NCI-H69 (cell line): ENCODE data around the gene NEU3.
"Not testable (repeated sequence)": the region's sequence is repeated elsewhere in the genome, so short reads cannot be mapped to it uniquely, and the experiment has no call there.

ENCODE experiments used
- DNase-seq: peaks from one replicate; lab custom pipeline; 2025; lab: John Stamatoyannopoulos, UW

Gene NEU3, protein sequence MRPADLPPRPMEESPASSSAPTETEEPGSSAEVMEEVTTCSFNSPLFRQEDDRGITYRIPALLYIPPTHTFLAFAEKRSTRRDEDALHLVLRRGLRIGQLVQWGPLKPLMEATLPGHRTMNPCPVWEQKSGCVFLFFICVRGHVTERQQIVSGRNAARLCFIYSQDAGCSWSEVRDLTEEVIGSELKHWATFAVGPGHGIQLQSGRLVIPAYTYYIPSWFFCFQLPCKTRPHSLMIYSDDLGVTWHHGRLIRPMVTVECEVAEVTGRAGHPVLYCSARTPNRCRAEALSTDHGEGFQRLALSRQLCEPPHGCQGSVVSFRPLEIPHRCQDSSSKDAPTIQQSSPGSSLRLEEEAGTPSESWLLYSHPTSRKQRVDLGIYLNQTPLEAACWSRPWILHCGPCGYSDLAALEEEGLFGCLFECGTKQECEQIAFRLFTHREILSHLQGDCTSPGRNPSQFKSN

DNA sequence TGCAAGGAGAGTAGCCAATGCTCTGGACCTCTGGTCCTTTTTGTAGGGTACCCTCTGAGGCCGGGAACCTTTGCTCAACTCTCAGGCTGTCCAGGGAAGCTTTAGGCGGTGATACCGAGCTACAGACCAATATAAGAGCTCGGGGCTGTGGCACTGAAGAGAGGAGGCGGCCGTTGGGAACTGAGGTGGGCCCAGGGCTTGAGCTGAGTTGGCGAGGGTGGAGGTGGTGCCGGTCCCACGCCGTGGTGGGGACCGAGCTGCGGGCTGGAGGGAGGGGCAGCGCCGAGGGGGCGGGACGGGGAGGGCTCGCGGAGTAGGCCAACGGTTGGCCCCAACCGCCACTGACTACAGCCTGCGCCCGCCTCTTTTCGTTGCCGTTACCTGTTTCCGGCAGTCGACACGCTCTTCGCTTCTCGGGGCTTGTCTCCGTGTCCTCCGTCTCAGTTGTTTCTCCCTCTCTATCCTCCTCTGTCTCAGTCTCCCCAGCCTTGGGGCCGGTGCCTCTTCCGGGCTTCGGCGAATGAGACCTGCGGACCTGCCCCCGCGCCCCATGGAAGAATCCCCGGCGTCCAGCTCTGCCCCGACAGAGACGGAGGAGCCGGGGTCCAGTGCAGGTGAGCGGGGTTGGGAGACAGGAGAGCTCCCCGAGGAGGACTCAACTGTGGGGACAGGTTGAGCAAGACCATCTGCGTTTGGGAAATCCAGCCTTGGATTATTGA is at the start of gene NEU3:
NEU3 (plus strand) TSS at position 393 of the 719 bp plus-strand sequence; CDS start at position 521, 128 bp downstream.
- peak; percentile 93 for DNase-seq

DNA sequence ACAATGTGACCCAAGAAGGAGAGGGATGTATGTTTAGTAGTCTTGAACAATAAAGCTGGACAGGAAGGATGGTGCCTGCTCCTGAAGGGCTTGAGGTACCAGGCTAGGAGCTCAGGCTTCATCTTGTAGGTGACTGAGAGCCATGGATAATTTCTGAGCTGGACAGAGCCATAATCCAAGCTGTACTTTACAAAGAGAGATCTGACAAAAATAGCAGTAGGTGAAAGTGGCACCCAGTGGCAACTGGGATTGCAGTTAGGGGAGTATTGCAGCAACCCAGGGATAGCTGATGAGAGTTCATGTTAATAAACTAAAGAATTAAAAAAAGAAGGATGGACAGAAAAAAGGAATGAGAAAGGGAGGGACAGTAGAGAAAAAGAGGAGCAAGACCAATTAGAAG is 47.2 kb upstream of the NEU3 start:
- DNase-seq, result no peak

DNA sequence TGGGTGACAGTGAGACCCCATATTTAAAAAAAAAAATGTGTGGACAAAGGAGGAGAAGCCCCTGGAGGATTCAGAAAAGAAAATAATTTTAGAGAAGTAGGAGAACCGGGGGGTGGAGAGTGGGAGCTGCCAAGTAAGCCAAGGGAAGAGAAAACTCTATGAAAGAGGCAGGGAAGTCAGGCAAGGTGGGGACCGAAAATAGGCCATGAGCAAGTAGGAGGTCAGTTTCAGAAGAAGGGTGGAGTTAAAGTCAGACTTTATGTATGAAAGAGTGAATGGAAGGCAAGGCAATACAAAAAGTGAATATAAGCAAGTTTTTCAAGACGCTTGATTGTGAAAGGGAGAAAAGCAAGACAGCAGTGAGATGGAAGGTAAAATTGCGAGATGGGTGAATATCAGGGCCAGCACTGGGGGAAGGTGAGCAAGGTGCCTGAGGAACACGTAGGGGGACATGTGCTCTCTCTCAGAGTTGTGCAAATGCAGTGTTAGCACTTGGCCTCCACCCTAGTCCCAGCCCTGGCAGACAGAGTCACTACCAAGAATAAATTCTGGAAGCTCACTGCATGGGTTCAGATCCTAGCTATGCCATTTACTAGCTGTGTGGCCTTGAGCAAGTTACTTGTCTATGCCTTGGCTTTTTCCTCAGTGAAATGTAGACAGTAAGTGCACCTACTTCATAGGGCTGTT is 46.5 kb upstream of the NEU3 start:
- no peak for DNase-seq

DNA sequence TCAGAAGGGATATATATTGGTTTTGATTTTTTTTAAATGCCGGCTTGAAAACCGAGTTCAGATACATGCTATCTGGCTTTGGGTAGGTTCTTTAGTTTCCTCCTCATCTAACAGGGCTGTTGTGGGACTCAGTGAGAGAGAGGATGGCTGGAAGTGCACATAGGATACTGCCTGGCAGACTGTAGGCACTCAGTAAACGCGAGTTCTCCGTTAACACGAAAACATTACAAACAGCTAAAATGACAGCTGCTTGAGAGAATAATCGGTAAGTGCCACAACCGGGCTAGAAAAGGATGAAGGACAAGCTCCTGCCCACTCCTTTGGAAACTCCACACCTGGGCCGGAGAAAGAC is 40.2 kb upstream of the NEU3 start:
- DNase-seq, result peak; percentile 69

DNA sequence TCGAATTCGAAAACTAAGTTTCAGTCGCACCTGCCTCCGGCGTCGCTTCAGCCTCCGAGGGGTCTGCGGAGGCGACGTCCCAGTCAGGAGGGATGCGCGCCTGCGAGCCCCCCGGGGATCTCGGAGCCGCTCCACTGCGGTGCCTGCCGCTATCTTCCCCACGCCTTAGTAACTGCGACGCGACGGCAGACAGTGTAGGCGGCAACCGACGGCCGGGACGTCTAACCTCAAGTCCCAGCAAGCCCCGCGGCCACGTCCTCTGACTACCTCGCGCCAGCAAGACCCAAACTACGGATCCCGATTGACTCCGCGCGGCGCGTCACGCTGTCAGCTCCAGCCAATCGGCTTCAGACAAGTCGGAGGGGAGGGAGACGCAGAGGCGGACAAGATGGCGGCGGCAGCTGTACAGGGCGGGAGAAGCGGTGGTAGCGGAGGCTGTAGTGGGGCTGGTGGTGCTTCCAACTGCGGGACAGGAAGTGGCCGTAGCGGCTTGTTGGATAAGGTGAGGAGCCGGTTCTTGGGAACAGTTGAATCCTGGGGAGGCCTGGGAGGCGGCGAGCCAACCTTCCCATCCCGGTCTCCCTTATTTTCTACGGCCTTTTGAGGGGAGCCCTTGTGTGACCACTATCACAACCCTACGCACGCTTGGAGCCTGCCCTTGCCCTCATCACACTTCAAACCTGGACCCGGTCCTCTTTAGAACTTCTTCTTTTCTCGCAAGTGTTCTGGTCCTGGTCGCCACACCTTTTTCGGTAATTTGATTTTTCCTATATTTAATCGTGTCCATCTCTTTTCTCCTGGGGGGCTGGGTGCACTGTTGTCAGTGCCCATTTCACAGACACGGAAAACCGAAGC is 39.6 kb upstream of the NEU3 start, which contains the start of the genes SPCS2 and XRRA1:
SPCS2 (plus strand) TSS at position 369 of the 855 bp plus-strand sequence; CDS start at position 389, 20 bp downstream.
XRRA1 (minus strand) TSS at position 194 of the 855 bp plus-strand sequence. CDS start 8,213 bp downstream, outside the sequence.
- peak; percentile 100 for DNase-seq

DNA sequence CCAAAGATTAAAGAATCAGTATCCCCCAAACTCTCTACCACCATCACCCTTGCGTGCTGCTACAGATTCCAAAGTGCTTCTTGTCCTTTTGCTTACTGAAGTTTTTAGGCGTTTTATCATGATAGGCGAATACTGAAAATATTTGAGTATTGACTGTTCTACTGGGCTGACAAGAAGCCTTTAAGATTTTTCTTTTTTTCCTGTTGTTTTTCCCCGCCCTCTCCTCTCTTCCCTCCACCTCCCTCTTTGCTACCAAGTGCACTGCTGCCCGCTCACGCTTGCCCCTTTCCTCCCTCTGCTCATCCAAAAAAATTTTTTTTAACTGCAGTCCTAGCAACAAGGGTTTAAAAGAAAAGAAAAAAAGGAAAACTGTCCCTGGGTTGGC is 39.0 kb upstream of the NEU3 start:
- peak; percentile 39 for DNase-seq

DNA sequence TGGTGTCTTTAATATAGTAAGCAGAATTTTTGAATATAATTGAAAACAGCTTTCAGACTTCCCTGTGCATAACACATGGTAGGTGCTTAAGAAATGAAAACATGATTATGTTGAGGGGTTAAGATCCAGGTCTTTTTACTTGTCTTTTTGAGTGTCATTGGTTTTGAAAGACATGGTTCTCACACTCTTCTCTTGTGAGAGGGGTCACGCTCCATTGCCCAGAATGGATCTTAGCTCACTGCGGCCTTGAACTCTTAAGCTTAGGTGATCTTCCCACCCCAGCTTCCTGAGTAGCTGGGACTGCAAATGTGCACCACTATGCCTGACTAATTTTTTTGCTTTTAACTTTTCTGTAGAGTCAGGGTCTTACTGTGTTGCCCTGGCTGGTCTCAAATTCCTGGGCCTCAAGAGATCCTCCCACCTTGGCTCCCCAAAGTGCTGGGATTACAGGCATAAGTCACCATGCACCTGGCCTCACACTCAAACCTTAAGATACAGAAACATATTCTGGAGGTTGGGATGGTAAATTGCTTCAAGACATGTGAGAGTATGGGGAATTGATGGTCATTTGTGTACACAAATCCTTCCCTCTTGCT is 38.3 kb upstream of the NEU3 start:
- no peak for DNase-seq

DNA sequence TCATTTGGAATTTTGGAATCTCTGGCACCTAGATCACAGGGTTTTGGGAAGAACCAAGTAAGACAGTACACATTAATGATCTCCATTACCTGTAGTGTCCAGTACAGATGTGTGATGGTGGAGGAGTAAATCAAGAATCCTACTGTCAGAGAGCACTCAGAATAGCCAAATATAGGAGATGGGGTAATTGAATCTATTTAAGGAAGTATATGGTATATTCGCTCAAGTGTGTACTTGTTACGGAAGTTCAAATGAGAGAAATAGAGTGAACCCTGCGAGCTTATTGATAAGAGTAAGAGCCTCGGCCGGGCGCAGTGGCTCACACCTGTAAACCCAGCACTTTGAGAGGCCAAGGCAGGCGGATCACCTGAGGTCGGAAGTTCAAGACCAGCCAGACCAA is 37.5 kb upstream of the NEU3 start:
- DNase-seq, result no peak

DNA sequence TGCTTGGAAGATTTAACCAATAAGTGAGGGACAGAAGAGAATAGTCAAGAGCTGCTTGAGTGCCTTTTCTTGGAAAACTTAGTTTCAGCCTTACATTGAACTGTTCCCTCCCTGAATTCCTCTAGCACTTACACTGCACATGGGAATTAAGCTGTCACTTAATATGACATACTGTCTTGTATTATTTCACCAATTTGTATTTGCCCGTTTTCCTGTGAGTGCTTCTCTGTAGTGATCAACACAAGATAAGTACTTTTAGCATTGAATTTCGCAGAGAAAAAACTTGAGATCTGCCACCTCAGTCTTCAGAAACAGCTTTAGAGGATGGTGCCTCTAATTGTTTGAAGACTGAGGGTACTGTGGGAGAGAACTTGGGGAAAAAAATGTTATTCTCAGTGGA is 36.0 kb upstream of the NEU3 start:
- no peak for DNase-seq

DNA sequence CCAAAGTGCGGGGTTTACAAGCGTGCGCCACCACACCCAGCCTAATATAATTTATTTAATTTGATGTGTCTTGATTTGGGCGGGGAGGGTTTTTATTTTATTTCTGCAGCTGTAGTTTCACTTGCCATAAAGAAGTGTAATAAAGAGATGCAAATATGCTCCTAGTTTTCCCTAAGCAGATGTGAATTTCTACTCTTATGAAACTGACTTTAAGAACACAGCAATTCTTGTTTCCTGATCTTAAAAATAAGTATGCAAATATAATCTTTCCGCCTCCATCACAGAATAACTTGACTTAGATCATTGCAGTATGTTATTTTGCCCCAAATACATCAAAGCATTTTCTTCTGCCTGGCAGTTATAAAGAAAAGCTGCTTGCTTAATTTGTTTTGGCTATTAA is 35.3 kb upstream of the NEU3 start:
- DNase-seq, result no peak

DNA sequence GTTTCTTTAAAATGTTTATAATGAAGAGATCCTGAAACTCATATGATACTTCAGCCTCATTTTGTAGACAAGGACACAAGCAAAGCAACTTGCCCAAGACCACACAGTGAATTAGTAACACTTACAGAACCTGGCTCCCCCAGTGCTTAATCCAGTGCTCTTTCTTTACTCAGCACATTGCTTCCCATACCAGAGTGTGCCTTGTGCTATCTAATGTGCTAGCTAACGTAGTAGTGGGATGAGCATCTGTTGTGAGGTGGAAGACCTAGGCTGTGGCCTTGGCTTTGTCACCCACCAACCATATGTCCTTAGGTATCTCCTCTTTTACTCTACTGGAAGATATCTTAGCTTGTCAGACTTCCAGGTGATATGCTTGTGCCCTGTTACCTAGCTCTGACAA is 34.5 kb upstream of the NEU3 start:
- no peak for DNase-seq

DNA sequence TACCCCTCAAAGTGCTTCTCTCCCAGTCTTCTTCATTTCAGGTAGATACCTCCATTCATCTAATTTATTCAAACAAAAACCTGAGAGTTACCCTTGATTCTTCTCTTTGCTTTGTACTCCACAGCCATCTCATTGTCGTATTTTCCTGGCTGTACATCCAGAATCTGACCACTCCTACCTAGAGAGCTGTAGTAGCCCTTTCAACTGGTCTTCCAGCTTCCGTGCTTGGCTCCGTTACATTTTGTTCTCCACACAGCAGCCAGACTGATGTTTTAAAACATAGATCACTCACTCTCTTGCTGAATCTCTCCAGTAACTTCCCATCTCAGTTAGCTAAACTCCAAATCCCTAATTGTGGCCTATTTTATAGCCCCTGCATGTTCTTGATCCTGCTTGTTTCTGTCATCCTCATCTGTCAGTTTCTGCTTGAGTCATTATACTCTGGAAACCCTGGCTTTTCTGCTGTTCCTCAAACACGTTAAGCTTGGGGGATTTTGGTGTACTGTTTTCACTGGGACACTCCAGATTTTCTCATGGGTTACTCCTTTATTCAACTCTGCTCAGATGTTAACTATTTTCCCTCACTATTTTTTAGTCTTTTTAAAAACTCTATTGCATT is 32.2 kb upstream of the NEU3 start:
- DNase-seq, result no peak

DNA sequence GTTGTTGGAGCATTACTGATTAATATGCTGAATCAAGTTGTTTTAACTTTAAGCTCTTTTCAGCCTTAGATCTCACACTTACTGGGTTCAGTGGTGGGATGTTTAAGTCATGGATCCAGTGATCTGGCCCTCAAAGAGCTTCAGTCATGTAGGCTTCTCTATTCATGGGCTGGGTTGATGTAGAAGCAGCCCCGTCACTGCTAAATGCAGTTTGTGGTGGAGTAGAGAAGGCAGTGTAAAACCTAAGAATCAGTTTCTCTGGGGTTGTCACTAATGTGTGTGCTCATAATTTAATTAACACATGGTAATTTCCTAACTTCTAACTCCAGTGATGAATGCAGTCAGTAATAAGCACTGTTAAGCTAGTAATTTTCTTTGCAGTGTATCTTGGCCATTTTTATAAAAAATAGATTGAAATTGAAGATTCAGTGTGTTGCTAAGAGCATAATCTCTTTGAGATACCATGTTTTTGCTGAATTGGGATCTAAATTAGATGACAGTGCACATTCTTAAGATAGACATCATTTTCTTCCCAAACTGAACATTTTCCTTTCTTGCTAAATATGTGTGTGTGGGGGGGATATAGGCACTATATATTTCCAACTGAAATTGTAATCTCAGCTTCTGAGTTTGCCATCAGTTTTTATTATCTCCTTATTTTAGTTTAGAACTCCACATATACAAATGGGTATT is 30.6 kb upstream of the NEU3 start:
- DNase-seq, result no peak

DNA sequence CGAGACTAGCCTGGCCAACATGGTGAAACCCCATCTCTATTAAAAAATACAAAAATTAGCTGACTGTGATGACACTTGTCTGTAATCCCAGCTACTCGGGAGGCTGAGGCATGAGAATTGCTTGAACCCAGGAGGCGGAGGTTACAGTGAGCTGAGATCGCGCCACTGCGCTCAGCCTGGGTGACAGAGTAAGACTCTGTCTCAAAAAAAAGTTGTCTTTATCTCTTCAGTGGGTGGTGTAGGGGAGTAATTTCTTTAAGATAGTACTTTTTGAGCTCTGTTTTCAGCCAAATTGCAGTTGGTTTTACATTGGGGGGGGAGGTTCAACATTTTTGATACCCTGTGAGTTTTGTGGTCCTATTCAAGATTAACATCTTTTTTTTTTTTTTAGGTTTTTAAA is 28.6 kb upstream of the NEU3 start:
- DNase-seq, result not testable (repeated sequence)

DNA sequence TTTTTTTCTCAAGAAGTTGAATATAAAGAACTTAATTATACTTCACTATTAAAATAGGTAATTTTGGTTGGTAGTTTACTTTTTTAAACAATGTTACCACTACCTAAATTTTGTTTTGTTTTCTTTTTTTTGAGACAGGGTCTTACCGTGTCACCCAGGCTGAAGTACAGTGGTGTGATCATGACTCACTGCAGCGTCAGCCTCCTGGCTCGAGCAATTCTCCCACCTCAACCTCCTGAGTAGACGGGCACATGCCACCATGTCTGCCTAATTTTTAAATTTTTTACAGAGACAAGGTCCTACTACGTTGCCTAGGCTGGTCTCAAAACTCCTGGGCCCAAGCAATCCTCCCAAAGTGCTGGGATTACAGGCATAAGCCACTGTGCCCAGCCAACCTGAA is 22.1 kb upstream of the NEU3 start:
- no peak for DNase-seq

DNA sequence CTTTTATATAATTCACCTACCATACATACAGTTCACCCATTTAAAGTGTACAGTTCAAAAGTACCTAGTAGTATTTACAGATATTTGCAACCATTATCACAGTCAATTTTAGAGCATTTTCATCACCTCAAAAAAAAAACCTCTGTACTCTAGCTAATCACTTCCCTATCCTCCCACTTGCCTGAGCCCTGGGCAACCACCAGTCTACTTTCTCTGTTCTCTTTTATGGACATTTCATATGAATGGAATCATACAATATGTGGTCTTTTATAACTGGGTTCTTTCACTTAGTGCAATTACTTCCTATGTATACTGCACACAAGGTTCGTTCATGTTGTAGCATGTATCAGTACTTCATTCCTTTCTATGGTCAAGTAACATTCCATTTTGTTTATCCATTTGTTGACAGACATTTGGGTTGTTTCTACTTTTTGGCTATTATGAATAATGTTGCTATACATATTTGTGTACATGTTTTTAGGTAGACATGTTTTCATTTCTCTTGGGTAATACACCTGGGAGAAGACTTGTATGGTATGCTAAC is 17.8 kb upstream of the NEU3 start:
- no peak for DNase-seq

DNA sequence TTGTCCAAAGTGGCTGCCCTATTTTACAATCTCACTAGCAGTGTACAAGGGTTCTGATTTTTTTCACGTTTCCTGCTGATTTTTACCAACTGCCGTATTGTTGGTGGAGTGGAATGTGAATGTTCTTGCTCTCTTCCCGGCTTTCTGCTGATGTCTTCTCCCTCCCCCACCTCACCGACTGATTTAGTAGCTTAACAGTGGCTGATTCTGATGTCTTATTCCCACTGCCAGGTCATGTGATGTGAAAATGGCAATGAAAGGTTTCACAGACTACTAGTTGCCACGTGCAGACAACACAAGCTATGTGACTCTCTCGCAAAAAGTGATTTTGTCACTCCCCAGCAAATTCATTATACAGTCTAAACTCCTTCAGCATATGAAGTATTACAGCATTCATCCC is 17.3 kb upstream of the NEU3 start:
- DNase-seq, result no peak

DNA sequence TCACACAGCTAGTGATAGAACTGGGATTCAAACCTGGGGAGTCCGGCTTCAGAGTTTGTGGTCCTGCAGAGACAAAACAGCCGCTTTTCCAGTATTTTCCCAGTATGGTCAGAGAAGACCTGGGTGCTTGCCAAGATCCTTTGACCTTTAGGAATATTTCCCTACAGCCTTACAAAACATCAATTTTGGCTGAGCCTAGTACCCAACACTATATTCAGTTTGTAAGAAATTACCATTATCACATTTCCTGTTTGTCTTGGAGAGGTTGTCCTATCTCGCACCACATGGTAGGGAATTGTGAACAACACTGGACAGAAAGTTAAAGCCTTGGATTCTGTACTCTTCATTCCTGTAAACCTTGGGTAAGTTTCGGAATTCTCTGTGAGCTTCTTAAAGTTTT is 10.7 kb upstream of the NEU3 start:
- DNase-seq, result no peak

DNA sequence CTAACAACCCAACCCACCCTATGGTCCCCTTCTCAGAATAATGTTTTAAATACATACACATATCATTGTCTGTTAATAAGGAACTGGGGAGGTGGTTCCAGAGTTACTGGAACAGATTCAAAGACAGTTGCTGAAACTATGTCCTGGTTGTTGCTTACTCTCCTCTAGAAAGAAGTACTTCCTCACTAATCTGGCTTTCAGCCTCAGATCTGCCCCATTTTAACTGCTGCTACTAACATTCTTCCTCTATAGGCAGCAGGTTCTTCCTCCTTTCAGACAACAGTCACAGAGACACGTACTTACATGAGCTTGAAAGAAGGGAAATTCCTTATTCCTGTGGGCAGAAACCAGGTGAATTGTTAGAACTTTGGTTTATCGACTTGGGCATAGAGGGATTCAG is 8.1 kb upstream of the NEU3 start:
- no peak for DNase-seq

DNA sequence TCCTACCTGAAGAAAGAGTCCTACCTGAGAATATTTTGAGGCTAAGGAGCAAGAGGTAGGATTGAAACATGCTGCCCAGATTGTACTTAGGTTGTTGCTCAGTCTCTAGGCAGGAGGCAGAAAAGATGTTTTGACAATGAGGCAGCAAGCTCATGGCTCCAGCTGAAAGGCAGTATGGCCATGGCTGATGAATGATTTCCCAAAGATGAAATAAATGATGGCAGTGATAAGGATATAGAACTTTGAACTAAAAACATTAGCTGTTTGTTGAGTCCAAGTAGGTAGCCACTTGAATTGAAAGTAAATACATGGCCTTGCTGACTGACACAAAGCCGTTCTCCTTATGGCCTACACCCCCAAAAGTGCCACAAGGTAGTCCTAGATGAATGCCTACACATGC is 6.8 kb upstream of the NEU3 start:
- DNase-seq, result no peak
